22Rv1 (cell line): ENCODE measurements around the gene ATRN.
"Not testable (repeated sequence)": the region's sequence is repeated elsewhere in the genome, so short reads cannot be mapped to it uniquely, and the experiment has no call there.

Source experiments
- H3K27ac ChIP-seq: fragments of 450-650 bp; 2 replicates; pipeline ENCODE4 v1.5.1; 2017
- ZFX ChIP-seq: fragments of 450-650 bp; IDR thresholded peaks from 2 replicates; pipeline ENCODE4 v1.6.1; 2017; ENCODE audit warnings: antibody characterized with exemption, borderline replicate concordance
- TF ChIP-seq, protein P1 (sequence below): fragments of 450-650 bp; IDR thresholded peaks from 2 replicates; pipeline ENCODE4 v1.5.1; 2017; ENCODE audit warnings: mild to moderate bottlenecking

The ATRN gene

GRCh38 chr20:3515379-3516170 is 44.8 kb downstream of the ATRN start:
- no peak overlapping the region for H3K27ac ChIP-seq
- TF ChIP-seq ZFX = no peak
- TF ChIP-seq, protein P1, sequence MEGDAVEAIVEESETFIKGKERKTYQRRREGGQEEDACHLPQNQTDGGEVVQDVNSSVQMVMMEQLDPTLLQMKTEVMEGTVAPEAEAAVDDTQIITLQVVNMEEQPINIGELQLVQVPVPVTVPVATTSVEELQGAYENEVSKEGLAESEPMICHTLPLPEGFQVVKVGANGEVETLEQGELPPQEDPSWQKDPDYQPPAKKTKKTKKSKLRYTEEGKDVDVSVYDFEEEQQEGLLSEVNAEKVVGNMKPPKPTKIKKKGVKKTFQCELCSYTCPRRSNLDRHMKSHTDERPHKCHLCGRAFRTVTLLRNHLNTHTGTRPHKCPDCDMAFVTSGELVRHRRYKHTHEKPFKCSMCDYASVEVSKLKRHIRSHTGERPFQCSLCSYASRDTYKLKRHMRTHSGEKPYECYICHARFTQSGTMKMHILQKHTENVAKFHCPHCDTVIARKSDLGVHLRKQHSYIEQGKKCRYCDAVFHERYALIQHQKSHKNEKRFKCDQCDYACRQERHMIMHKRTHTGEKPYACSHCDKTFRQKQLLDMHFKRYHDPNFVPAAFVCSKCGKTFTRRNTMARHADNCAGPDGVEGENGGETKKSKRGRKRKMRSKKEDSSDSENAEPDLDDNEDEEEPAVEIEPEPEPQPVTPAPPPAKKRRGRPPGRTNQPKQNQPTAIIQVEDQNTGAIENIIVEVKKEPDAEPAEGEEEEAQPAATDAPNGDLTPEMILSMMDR = no peak

GRCh38 chr20:3521852-3522740 is 51.3 kb downstream of the ATRN start:
- TF ChIP-seq, protein P1 = no peak
- TF ChIP-seq ZFX = no peak
- H3K27ac ChIP-seq = no peak overlapping the region

- not testable (repeated sequence) for H3K27ac ChIP-seq
Observed at GRCh38 chr20:3524696-3525095, 53.9 kb downstream of the ATRN start.

DNA sequence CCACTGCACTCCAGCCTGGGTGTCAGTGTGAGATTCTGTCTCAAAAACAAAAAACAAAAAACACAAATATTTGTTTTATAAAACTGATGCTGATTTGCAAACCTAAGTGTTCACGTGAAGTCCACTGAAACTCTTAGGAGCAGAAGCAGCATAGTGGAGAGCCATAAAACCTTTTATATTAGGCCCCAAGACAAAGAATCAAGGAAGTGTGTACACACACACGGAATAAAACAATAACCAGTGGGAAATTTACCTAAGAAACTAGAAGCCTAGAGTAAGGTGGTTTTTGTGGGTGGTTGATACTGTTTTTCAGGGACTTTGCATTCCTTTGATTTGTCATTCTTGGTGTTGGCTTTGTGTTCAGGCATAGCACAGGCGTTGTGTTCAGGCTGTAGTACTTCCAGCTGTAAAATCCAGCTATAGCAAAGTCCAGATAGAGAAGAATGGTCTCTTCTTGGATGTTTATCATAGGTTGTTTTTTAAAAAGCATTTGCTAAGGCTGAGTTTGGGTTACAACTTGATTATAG is 61.3 kb downstream of the ATRN start:
- H3K27ac ChIP-seq = no peak overlapping the region
- TF ChIP-seq, protein P1 = no peak
- TF ChIP-seq ZFX = no peak

DNA sequence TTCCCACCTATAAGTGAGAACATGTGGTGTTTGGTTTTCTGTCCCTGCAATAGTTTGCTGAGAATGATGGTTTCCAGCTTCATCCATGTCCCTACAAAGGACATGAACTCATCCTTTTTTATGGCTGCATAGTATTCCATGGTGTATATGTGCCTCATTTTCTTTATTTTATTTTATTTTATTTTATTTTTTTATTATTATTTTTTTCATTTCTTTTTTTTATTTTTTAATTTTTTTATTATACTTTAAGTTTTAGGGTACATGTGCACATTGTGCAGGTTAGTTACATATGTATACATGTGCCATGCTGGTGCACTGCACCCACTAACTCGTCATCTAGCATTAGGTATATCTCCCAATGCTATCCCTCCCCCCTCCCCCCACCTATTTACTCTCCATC is 66.9 kb downstream of the ATRN start:
- not testable (repeated sequence) for H3K27ac ChIP-seq

DNA sequence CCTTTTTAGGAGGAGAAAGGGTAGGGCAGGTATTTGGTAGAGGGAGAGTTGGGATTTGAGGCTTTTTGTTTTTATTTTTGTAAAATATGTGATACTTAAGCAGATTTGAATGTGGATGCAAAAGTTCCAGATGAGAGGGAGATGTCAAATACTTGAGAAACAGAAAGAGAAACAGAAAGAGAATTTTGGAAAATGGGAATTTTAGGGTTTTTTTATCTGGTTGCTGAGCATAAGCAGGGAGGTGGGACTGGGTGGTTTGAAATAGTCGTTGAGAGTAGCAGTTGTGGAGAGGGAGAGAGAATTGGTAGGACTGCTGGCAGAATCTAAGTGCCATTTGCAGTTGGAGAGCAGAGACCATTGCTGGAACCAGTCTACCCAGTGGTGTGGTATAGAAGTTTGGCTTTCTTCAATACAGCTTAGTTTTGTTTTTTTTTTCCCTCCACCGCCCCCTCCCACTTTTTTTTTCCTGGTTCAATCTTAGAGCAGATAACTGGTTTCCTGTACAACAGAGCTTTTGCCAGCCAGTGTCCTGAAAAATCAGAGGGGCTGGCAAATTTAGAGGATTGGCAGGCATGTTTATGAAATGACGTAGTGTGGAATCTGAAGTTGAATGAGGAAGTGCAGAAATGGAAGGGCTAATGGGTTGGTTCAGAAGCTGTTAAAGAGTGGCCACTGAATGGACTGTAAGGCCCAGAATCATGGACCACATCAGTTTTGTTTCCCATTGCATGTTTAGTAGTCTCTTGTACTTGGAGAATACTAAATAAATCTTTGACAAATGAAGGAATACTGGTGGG is 68.7 kb downstream of the ATRN start:
- TF ChIP-seq, protein P1 = no peak
- no peak for TF ChIP-seq ZFX

GRCh38 chr20:3541887-3542721 is 71.3 kb downstream of the ATRN start:
- TF ChIP-seq ZFX = no peak
- TF ChIP-seq, protein P1 = no peak

More for the DNA sequence above, 68.7 kb downstream of the ATRN start:
- H3K27ac ChIP-seq = no peak overlapping the region

More at GRCh38 chr20:3541887-3542721, 71.3 kb downstream of the ATRN start:
- no peak overlapping the region for H3K27ac ChIP-seq
